GM12878 (cell line): Measurements from ENCODE around the gene SEMA5A.

ENCODE experiments used
- FOS ChIP-seq: IDR thresholded peaks from 3 replicates; pipeline ENCODE4 v1.6.1; 2011; ENCODE audit warnings: borderline replicate concordance; ENCODE audit not compliant: insufficient read length; ENCODE audit errors: extremely low read depth
- HDAC2 ChIP-seq: fragments of 200-600 bp; sonication (generic); IDR thresholded peaks from 2 replicates; pipeline ENCODE4 v1.6.1; 2017
- POLR2A ChIP-seq: IDR thresholded peaks from 2 replicates; pipeline ENCODE4 v1.6.1; 2011; ENCODE audit warnings: low read depth, mild to moderate bottlenecking, low read length
- RAD21 ChIP-seq: IDR thresholded peaks from 2 replicates; pipeline ENCODE4 v1.6.1; 2011; ENCODE audit warnings: mild to moderate bottlenecking, low read depth, low read length, moderate library complexity; ENCODE audit not compliant: insufficient read depth
- TBL1XR1 ChIP-seq: IDR thresholded peaks from 2 replicates; pipeline ENCODE4 v1.6.1; 2012; ENCODE audit warnings: low read depth, low read length, improper control_type of control experiment
- TF ChIP-seq, protein P1 (sequence below), 3 experiments: IDR thresholded peaks in 2 of 3; conservative IDR thresholded peaks in 1 of 3; 2 replicates each; pipeline ENCODE4 v1.5.1; 2011; ENCODE audit warnings: low read depth in 3 of 3, low read length in 3 of 3, mild to moderate bottlenecking in 3 of 3, control low read depth in 2 of 3, moderate library complexity in 2 of 3, inconsistent platforms in 1 of 3, mixed read lengths in 1 of 3; ENCODE audit not compliant: control insufficient read depth in 2 of 3, insufficient read depth in 1 of 3; ENCODE audit errors: extremely low read depth in 1 of 3
- TF ChIP-seq, protein P2 (sequence below): fragments of 450-650 bp; IDR thresholded peaks from 2 replicates; pipeline ENCODE4 v1.6.1; 2018; ENCODE audit warnings: borderline replicate concordance, mild to moderate bottlenecking; ENCODE audit not compliant: partially characterized antibody

DNA sequence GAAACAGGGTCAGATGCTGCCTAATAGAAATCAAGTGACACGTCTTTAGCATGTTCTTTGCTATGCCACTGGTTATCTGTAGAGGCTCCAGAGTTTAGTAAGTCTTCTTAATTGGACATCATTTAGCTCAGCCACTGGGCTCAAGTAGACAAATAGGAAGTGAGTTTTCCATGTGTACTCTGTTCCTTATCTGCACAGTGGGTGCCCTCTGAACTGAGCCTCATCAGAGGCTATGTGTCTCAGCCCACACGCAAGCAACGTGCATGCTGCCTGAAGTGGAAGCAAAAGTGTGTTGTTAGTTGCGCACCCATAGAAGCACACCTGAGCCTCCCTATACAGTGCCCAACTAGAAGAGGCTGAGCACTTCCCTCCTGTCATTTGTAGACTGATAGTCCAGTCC, 134.7 kb downstream of the SEMA5A start:
- TF ChIP-seq POLR2A (no peak), TBL1XR1 (no peak), RAD21 (no peak), FOS (no peak), HDAC2 (no peak)
- TF ChIP-seq, protein P1, sequence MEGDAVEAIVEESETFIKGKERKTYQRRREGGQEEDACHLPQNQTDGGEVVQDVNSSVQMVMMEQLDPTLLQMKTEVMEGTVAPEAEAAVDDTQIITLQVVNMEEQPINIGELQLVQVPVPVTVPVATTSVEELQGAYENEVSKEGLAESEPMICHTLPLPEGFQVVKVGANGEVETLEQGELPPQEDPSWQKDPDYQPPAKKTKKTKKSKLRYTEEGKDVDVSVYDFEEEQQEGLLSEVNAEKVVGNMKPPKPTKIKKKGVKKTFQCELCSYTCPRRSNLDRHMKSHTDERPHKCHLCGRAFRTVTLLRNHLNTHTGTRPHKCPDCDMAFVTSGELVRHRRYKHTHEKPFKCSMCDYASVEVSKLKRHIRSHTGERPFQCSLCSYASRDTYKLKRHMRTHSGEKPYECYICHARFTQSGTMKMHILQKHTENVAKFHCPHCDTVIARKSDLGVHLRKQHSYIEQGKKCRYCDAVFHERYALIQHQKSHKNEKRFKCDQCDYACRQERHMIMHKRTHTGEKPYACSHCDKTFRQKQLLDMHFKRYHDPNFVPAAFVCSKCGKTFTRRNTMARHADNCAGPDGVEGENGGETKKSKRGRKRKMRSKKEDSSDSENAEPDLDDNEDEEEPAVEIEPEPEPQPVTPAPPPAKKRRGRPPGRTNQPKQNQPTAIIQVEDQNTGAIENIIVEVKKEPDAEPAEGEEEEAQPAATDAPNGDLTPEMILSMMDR (IDR thresholded peaks at IDR 0.05 in 2 of 3, conservative IDR thresholded peaks at IDR 0.05 in 1 of 3; ENCODE audit: control insufficient read depth in 2 of 3, extremely low read depth in 1 of 3, insufficient read depth in 1 of 3, low read depth in 3 of 3, low read length in 3 of 3): no peak
- TF ChIP-seq, protein P2, sequence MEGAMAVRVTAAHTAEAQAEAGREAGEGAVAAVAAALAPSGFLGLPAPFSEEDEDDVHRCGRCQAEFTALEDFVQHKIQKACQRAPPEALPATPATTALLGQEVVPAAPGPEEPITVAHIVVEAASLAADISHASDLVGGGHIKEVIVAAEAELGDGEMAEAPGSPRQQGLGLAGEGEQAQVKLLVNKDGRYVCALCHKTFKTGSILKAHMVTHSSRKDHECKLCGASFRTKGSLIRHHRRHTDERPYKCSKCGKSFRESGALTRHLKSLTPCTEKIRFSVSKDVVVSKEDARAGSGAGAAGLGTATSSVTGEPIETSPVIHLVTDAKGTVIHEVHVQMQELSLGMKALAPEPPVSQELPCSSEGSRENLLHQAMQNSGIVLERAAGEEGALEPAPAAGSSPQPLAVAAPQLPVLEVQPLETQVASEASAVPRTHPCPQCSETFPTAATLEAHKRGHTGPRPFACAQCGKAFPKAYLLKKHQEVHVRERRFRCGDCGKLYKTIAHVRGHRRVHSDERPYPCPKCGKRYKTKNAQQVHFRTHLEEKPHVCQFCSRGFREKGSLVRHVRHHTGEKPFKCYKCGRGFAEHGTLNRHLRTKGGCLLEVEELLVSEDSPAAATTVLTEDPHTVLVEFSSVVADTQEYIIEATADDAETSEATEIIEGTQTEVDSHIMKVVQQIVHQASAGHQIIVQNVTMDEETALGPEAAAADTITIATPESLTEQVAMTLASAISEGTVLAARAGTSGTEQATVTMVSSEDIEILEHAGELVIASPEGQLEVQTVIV: no peak
